DND-41 (cell line): Measurements from ENCODE around the gene PIEZO2.

Experiments
- ATAC-seq: fragments of 200-7000 bp; cut with Tn5 transposase; 3 replicates; pipeline ENCODE4 v1.9.1; 2021; ENCODE audit warnings: low read depth; ENCODE audit not compliant: insufficient read depth
- DNase-seq: peaks from one replicate; pipeline ENCODE4 v3.0.0-alpha.2; 2020
- H2AFZ ChIP-seq: 2 replicates; pipeline ENCODE4 v1.6.0; 2012; ENCODE audit warnings: low read depth, low read length
- H3K27ac ChIP-seq: 2 replicates; pipeline ENCODE4 v1.5.1; 2012; ENCODE audit warnings: low read length, inconsistent platforms
- H3K27me3 ChIP-seq: fragments of 200-600 bp; sonication (generic); 2 replicates; pipeline ENCODE4 v1.6.0; 2012; ENCODE audit warnings: low read length, mild to moderate bottlenecking, inconsistent platforms; ENCODE audit not compliant: insufficient read depth, poor library complexity
- H3K36me3 ChIP-seq: 2 replicates; pipeline ENCODE4 v1.5.1; 2012; ENCODE audit warnings: low read length, inconsistent platforms; ENCODE audit not compliant: insufficient read depth
- H3K4me1 ChIP-seq: 2 replicates; pipeline ENCODE4 v1.5.1; 2012; ENCODE audit warnings: mild to moderate bottlenecking, low read length; ENCODE audit not compliant: insufficient read depth
- H3K4me2 ChIP-seq: 2 replicates; pipeline ENCODE4 v1.6.0; 2012; ENCODE audit warnings: mild to moderate bottlenecking, moderate library complexity, low read length, inconsistent platforms; ENCODE audit not compliant: insufficient read depth
- H3K4me3 ChIP-seq, 2 experiments: fragments of 200-600 bp in 1 of 2; shearing (Covaris generic) in 1 of 2; 2 replicates each; pipeline ENCODE4 v1.5.1; 2012 to 2016; ENCODE audit warnings: inconsistent platforms in 2 of 2, low read length in 2 of 2, mild to moderate bottlenecking in 2 of 2, low read depth in 1 of 2, moderate library complexity in 1 of 2
- H3K79me2 ChIP-seq: 2 replicates; pipeline ENCODE4 v1.6.0; 2012; ENCODE audit warnings: low read length, inconsistent platforms; ENCODE audit not compliant: insufficient read depth
- H3K9ac ChIP-seq: 2 replicates; pipeline ENCODE4 v1.6.0; 2012; ENCODE audit warnings: low read depth, mild to moderate bottlenecking, inconsistent platforms, low read length, moderate library complexity
- H3K9me3 ChIP-seq: 2 replicates; pipeline ENCODE4 v1.5.1; 2012; ENCODE audit warnings: low read length, moderate library complexity, mild to moderate bottlenecking, inconsistent platforms; ENCODE audit not compliant: insufficient read depth, severe bottlenecking
- H4K20me1 ChIP-seq: 2 replicates; pipeline ENCODE4 v1.6.0; 2012; ENCODE audit warnings: low read length; ENCODE audit not compliant: insufficient read depth
- CTCF ChIP-seq: IDR thresholded peaks from 2 replicates; pipeline ENCODE4 v1.5.1; 2012; ENCODE audit warnings: borderline replicate concordance, low read length, moderate library complexity, mild to moderate bottlenecking; ENCODE audit not compliant: poor library complexity, severe bottlenecking; ENCODE audit errors: extremely low read depth
- EZH2 ChIP-seq: IDR thresholded peaks from 3 replicates; pipeline ENCODE4 v1.6.1; 2012; ENCODE audit warnings: borderline replicate concordance, low read depth, mild to moderate bottlenecking, moderate library complexity, low read length, inconsistent platforms; ENCODE audit not compliant: severe bottlenecking

The PIEZO2 gene

GRCh38 chr18:10789180-10789579 is 360.2 kb downstream of the PIEZO2 start:
- Histone ChIP-seq H3K9ac (no peak overlapping the region), H3K9me3 (no peaks in the 10 kb centered on the region), H2AFZ (no peak overlapping the region), H3K36me3 (no peaks in the 10 kb centered on the region), H3K4me2 (no peak overlapping the region), H3K79me2 (no peaks in the 10 kb centered on the region), H3K27me3 (peaks cover 20% of the 10 kb centered on the region), H4K20me1 (no peaks in the 10 kb centered on the region), H3K4me3 (no peak overlapping the region), H3K4me1 (peaks cover 7% of the 10 kb centered on the region; the same call in 1 of the 2 replicates), H3K27ac (no peak overlapping the region)
- no peak for ATAC-seq
- TF ChIP-seq EZH2: no peak
- TF ChIP-seq CTCF: no peak
- DNase-seq: no peak

DNA sequence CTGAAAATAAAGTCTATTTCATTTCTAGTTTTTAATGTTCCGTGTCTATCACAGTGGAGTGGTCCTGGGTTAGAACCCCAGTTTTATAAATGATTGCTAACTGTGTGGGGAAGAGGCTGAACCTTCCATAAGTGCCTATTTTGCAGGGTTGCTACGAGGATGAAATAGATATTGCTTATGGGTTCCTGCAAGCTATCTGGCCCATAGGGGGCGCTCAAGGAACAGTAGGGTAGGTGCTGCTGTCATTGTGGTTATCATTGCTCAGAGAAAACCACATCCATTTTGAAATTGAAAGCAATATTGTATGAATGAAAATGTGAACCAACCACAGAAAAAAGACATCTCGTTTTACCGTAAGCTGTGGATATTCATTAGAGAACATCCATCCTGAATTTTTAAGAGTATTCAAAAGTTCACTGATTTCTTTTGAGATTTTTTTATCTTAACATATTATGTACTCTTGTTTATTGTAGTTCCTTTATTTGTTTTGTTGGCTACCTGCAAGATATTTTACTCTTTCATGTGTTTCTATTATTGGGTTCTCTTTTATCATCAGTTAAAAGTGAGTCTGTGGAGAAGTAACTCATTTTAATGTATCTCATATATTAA is 362.0 kb downstream of the PIEZO2 start:
- H3K79me2 ChIP-seq: no peaks in the 10 kb centered on the region
- H3K4me2 ChIP-seq: peak overlapping the region; percentile 39; the same call in 1 of the 2 replicates
- no peak overlapping the region for H2AFZ ChIP-seq
- no peaks in the 10 kb centered on the region for H3K9me3 ChIP-seq
- no peak overlapping the region for H3K27ac ChIP-seq
- H3K9ac ChIP-seq: no peak overlapping the region
- peaks cover 16% of the 10 kb centered on the region for H3K27me3 ChIP-seq
- no peaks in the 10 kb centered on the region for H4K20me1 ChIP-seq
- no peak overlapping the region for H3K4me3 ChIP-seq
- peak; percentile 97 for ATAC-seq
- no peaks in the 10 kb centered on the region for H3K36me3 ChIP-seq
- DNase-seq: peak; percentile 89
- peaks cover 7% of the 10 kb centered on the region; the same call in 1 of the 2 replicates for H3K4me1 ChIP-seq
- TF ChIP-seq EZH2 (no peak), CTCF (peak; percentile 95)

DNA sequence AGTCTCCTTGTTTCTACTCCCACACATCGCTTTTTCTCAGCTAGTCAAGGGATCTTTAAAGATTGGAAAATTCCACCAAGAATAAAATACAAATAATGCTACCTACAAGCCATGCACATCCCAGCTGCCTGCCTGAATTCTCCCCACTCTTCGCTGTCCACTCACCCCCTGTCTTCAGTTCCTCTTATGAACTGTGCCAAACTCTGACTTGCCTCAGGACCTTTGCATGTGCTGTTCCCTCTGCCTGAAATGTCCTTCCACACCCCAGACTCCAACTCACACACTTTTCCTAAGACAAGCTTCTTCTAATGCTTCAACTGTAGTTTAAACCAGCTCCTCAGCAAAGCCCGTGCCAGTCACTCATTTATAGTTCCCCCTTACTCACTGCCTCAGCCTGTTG is 363.6 kb downstream of the PIEZO2 start:
- Histone ChIP-seq H3K79me2 (no peaks in the 10 kb centered on the region), H3K27me3 (peaks cover 16% of the 10 kb centered on the region), H3K9me3 (no peaks in the 10 kb centered on the region), H3K4me3 (no peak overlapping the region), H4K20me1 (no peaks in the 10 kb centered on the region), H3K4me2 (no peak overlapping the region), H3K4me1 (peaks cover 7% of the 10 kb centered on the region; the same call in 1 of the 2 replicates), H3K36me3 (no peaks in the 10 kb centered on the region), H3K27ac (no peak overlapping the region), H3K9ac (no peak overlapping the region), H2AFZ (no peak overlapping the region)
- TF ChIP-seq CTCF (no peak), EZH2 (no peak)
- ATAC-seq: no peak
- DNase-seq: no peak
